Type B pancreatic cell (in vitro differentiated cells): ENCODE data around the gene DAND5. TPM values are rescaled to one million over a fixed set of nuclear protein-coding genes. Genes with fewer than 3 reads are reported as not detected.

Experiments
- DNase-seq: peaks from one replicate; pipeline ENCODE4 v3.0.0; 2021; ENCODE audit warnings: mixed read lengths; ENCODE audit not compliant: unreplicated experiment; ENCODE audit errors: extremely low spot score
- H3K27ac Mint-ChIP-seq: 2 replicates; pipeline ENCODE4 v1.8.0; 2021; ENCODE audit warnings: mild to moderate bottlenecking, mixed read lengths
- H3K27me3 Mint-ChIP-seq: 2 replicates; pipeline ENCODE4 v1.8.0; 2021; ENCODE audit warnings: mixed read lengths
- H3K36me3 Mint-ChIP-seq: 2 replicates; pipeline ENCODE4 v1.8.0; 2021; ENCODE audit warnings: mixed read lengths
- H3K4me1 Mint-ChIP-seq: one replicate; pipeline ENCODE4 v1.8.0; 2021; ENCODE audit warnings: mixed read lengths; ENCODE audit not compliant: unreplicated experiment
- H3K4me3 Mint-ChIP-seq: 2 replicates; pipeline ENCODE4 v1.8.0; 2021; ENCODE audit warnings: mild to moderate bottlenecking, mixed read lengths
- H3K9me3 Mint-ChIP-seq: 2 replicates; pipeline ENCODE4 v1.8.0; 2021; ENCODE audit warnings: mixed read lengths
- CTCF ChIP-seq: fragments of 200-600 bp; sonication (generic); conservative IDR thresholded peaks from 2 replicates; pipeline ENCODE4 v1.5.0; 2021; ENCODE audit warnings: antibody characterized with exemption, mild to moderate bottlenecking
- total RNA-seq: library from RNA; stranded (reverse); gene quantifications from 2 replicates; pipeline ENCODE4 v1.2.1, GENCODE V29; 2021; ENCODE audit warnings: low replicate concordance

DAND5 gene
- total RNA-seq, 1 donor from 2014 or later: not detected

- Mint-ChIP-seq H3K9me3 (no peaks in the 10 kb centered on the region), H3K27ac (no peak overlapping the region), H3K4me3 (peak overlapping the region; percentile 54), H3K4me1 (peaks cover 25% of the 10 kb centered on the region), H3K36me3 (no peaks in the 10 kb centered on the region), H3K27me3 (peaks cover 97% of the 10 kb centered on the region)
- no peak for DNase-seq
- no peak for TF ChIP-seq CTCF
Observed at GRCh38 chr19:13014101-13014920, 44.9 kb downstream of the DAND5 start.

- Mint-ChIP-seq H3K4me3 (peak overlapping the region; percentile 9), H3K4me1 (peaks cover 25% of the 10 kb centered on the region), H3K36me3 (no peaks in the 10 kb centered on the region), H3K27me3 (peaks cover 98% of the 10 kb centered on the region), H3K27ac (no peak overlapping the region), H3K9me3 (no peaks in the 10 kb centered on the region)
- TF ChIP-seq CTCF: no peak
- DNase-seq: no peak
Observed at GRCh38 chr19:13014921-13015280, 45.5 kb downstream of the DAND5 start.

- no peak for TF ChIP-seq CTCF
- no peaks in the 10 kb centered on the region for H3K9me3 Mint-ChIP-seq
- H3K4me3 Mint-ChIP-seq: peak overlapping the region; percentile 30
- peaks cover 98% of the 10 kb centered on the region for H3K27me3 Mint-ChIP-seq
- no peak for DNase-seq
- H3K36me3 Mint-ChIP-seq: no peaks in the 10 kb centered on the region
- peaks cover 25% of the 10 kb centered on the region for H3K4me1 Mint-ChIP-seq
- peak overlapping the region; percentile 37 for H3K27ac Mint-ChIP-seq
Observed at GRCh38 chr19:13015361-13016223, 46.2 kb downstream of the DAND5 start.

- no peaks in the 10 kb centered on the region for H3K36me3 Mint-ChIP-seq
- peak overlapping the region; percentile 10 for H3K4me3 Mint-ChIP-seq
- no peak for TF ChIP-seq CTCF
- H3K27me3 Mint-ChIP-seq: peaks cover 98% of the 10 kb centered on the region
- H3K9me3 Mint-ChIP-seq: no peaks in the 10 kb centered on the region
- no peak overlapping the region for H3K27ac Mint-ChIP-seq
- H3K4me1 Mint-ChIP-seq: peaks cover 25% of the 10 kb centered on the region
- DNase-seq: no peak
Observed at GRCh38 chr19:13016245-13016627, 46.9 kb downstream of the DAND5 start.

- H3K9me3 Mint-ChIP-seq: no peaks in the 10 kb centered on the region
- no peaks in the 10 kb centered on the region for H3K36me3 Mint-ChIP-seq
- no peak for DNase-seq
- peaks cover 99% of the 10 kb centered on the region for H3K27me3 Mint-ChIP-seq
- no peak overlapping the region for H3K27ac Mint-ChIP-seq
- no peak for TF ChIP-seq CTCF
- H3K4me3 Mint-ChIP-seq: peak overlapping the region; percentile 10
- peaks cover 26% of the 10 kb centered on the region for H3K4me1 Mint-ChIP-seq
Observed at GRCh38 chr19:13016628-13017305, 47.4 kb downstream of the DAND5 start.
